Right forelimb (tissue), 1 donor: ENCODE results near the gene TMPRSS7.
"Not testable (repeated sequence)": the region's sequence is repeated elsewhere in the genome, so short reads cannot be mapped to it uniquely, and the experiment has no call there.

Source experiments
- DNase-seq: peaks from one replicate; pipeline ENCODE4 v3.0.0-alpha.2; 2018

Gene TMPRSS7

GRCh38 chr3:112012205-112012992 lies 22.1 kb upstream of the TMPRSS7 start:
- DNase-seq, result no peak

- DNase-seq, result peak; percentile 71
Measured at GRCh38 chr3:112013058-112013783, 21.3 kb upstream of the TMPRSS7 start.

GRCh38 chr3:112013784-112014143 lies 20.8 kb upstream of the TMPRSS7 start:
- DNase-seq, result no peak

GRCh38 chr3:112017091-112017490 lies 17.4 kb upstream of the TMPRSS7 start:
- DNase-seq, result no peak

- no peak for DNase-seq
Measured at GRCh38 chr3:112018712-112019111, 15.8 kb upstream of the TMPRSS7 start.

GRCh38 chr3:112019716-112020115 lies 14.8 kb upstream of the TMPRSS7 start:
- no peak for DNase-seq

- DNase-seq, result no peak
Measured at GRCh38 chr3:112020674-112021085, 13.9 kb upstream of the TMPRSS7 start.

GRCh38 chr3:112027142-112027541 lies 7.4 kb upstream of the TMPRSS7 start:
- DNase-seq, result no peak

- DNase-seq, result no peak
Measured at GRCh38 chr3:112027826-112028225, 6.7 kb upstream of the TMPRSS7 start.

GRCh38 chr3:112030901-112031300 lies 3.6 kb upstream of the TMPRSS7 start:
- no peak for DNase-seq

- no peak for DNase-seq
Measured at GRCh38 chr3:112032098-112032731, 2.3 kb upstream of the TMPRSS7 start.

GRCh38 chr3:112035241-112035640 lies 705 bp downstream of the TMPRSS7 start:
- DNase-seq, result no peak

- not testable (repeated sequence) for DNase-seq
Measured at GRCh38 chr3:112037194-112037593, 2.7 kb downstream of the TMPRSS7 start.

- no peak for DNase-seq
Measured at GRCh38 chr3:112038863-112039262, 4.3 kb downstream of the TMPRSS7 start.

- no peak for DNase-seq
Measured at GRCh38 chr3:112041321-112041720, 6.8 kb downstream of the TMPRSS7 start.

- no peak for DNase-seq
Measured at GRCh38 chr3:112042842-112043280, 8.3 kb downstream of the TMPRSS7 start.

- DNase-seq, result peak; percentile 47
Measured at GRCh38 chr3:112043621-112044201, 9.2 kb downstream of the TMPRSS7 start.

- no peak for DNase-seq
Measured at GRCh38 chr3:112046599-112046998, 12.1 kb downstream of the TMPRSS7 start.

GRCh38 chr3:112047264-112047663 lies 12.7 kb downstream of the TMPRSS7 start:
- DNase-seq, result no peak

- DNase-seq, result no peak
Measured at GRCh38 chr3:112048911-112049310, 14.4 kb downstream of the TMPRSS7 start.

- no peak for DNase-seq
Measured at GRCh38 chr3:112053229-112053628, 18.7 kb downstream of the TMPRSS7 start.

- DNase-seq, result no peak
Measured at GRCh38 chr3:112056451-112056929, 22.0 kb downstream of the TMPRSS7 start.

GRCh38 chr3:112059497-112059896 lies 25.0 kb downstream of the TMPRSS7 start:
- DNase-seq, result no peak
